ENCODE results near the gene ERC1.

- TF ChIP-seq, protein P1, sequence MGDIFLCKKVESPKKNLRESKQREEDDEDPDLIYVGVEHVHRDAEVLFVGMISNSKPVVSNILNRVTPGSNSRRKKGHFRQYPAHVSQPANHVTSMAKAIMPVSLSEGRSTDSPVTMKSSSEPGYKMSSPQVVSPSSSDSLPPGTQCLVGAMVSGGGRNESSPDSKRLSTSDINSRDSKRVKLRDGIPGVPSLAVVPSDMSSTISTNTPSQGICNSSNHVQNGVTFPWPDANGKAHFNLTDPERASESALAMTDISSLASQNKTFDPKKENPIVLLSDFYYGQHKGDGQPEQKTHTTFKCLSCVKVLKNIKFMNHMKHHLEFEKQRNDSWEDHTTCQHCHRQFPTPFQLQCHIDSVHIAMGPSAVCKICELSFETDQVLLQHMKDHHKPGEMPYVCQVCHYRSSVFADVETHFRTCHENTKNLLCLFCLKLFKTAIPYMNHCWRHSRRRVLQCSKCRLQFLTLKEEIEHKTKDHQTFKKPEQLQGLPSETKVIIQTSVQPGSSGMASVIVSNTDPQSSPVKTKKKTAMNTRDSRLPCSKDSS (IDR thresholded peaks at IDR 0.05; ENCODE audit: low read depth, partially characterized antibody): no peak
- TF ChIP-seq POLR2AphosphoS5 (IDR thresholded peaks at IDR 0.05; ENCODE audit: control insufficient read depth, insufficient read depth, low read depth, low read length): no peak
- no peak for TF ChIP-seq USF1 (CRISPR knock-in tag; IDR thresholded peaks at IDR 0.05)
- TF ChIP-seq NFYB (IDR thresholded peaks at IDR 0.05; ENCODE audit: extremely low read depth, insufficient read length): no peak
Observed at GRCh38 chr12:1422604-1423315, 431.7 kb downstream of the ERC1 start.

All from K562 (cell line).